ENCODE data around the gene GPN3.
"Not testable (repeated sequence)": the region's sequence is repeated elsewhere in the genome, so short reads cannot be mapped to it uniquely, and the experiment has no call there.

Gene GPN3

DNA sequence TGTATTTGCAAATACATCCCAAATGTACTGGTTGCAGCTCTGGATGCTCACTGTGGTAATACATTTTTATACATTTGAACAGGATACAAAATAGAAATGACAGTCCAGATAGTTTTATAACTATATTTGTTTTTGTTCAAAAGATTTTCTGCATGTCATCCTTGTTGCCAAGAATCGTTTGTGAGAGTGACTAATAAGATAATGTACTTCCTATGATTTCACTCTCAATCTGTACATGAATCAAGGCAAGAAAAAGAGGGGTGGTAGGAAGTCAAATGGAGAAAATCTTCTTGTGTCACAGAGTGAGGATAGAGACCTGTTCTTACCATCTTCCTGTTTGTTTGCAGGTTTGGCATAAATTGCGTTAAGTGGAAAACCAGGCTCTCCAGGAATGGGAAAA, 31.8 kb downstream of the GPN3 start:
- no peak for FAIRE-seq

DNA sequence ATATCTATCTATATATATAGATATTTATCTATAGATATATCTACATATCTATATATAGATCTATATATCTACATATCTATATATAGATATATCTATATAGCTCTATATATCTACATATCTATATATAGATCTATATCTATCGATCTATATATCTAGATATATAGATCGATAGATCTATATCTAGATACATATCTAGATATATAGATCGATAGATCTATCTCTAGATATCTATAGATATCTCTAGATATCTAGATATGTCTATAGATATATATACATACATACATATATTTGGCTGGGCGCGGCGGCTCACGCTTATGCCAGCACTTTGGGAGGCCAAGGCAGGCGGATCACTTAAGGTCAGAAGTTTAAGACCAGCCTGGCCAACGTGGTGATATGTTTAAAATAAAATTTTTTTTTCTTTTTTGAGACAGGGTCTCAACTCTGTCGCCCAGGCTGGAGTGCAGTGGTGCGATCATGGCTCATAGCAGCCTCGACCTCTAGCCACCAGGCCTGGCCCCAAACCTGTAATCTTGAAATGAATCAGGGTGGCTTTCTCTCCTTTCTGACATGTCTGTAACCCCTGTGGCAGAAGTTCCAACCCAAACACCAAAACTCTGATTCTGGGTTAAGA, 36.0 kb downstream of the GPN3 start:
- FAIRE-seq, result no peak

DNA sequence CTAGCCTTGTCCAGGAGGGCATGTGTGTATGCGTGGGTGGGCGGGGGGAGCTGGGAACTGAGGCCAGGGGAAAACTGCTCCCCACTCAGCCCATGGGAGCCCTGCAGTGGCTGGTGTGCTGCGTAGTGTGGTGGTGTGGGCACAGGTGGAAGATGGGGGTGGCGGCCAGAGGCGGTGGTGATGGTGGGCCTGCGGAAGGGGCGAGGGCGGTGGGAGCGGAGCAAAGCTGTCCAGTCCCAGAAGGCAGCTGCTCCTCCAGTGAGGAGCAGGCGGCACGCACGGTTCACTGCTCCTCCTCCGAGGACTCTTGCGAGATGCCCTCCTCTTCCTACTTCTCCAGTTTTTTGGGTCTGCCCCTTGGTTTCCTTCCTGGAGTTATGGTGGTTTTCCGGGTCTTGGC, 38.4 kb downstream of the GPN3 start:
- FAIRE-seq, result not testable (repeated sequence)

DNA sequence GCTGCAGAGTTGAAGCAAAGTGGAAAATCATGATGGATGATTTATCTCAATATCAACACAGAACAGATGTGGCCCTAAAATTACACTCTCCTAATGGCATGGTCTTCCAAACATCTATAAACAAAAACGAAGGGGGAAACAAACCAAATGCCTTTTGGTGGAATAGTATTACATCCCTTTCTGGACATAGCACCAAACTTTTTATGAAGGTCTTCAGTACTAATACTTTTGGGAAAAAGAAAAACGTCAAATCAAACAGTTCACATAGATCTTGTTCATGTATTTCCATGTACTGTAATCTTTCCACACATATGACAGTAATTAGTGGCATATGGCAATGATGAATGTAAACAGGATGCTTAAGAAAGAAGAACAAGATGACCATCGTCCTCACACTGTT, 41.7 kb downstream of the GPN3 start:
- FAIRE-seq, result no peak

DNA sequence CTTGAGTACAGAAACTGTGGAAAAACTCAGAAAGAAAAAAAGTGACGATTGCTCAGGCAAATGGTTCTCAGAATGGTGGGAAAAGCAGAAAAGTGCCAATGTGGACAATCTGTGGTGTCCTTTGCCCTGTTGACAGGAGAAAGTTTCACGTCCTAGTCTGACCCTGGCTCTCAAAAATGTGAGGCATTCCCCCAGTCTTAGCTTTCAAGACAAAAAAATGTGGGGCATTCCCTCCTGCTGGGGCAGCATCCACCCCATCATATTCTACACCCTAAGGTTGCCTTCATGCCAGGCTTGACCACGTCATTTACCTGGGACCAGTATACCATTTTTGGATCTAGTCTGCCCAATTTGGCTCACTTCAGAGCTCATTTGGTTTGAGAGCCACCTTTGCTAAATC, 43.8 kb downstream of the GPN3 start:
- FAIRE-seq, result no peak

DNA sequence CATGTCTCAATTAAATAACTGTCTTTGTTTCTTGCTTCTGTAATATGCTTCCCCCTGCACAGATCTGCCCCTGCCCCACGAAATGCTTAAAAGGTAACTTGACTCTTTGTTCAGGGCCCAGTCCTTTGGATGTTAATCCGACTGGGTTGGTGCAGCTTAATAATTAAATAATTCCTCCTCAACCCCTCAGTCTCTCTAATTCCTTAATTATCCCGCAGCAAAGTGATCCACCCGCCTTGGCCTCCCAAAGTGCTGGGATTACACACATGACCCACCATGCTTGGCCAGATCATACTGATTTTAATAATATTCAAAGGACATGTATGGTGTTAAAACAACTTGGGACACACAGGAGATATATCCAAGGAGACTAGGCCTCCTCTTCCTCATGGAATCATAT, 46.4 kb downstream of the GPN3 start:
- no peak for FAIRE-seq

DNA sequence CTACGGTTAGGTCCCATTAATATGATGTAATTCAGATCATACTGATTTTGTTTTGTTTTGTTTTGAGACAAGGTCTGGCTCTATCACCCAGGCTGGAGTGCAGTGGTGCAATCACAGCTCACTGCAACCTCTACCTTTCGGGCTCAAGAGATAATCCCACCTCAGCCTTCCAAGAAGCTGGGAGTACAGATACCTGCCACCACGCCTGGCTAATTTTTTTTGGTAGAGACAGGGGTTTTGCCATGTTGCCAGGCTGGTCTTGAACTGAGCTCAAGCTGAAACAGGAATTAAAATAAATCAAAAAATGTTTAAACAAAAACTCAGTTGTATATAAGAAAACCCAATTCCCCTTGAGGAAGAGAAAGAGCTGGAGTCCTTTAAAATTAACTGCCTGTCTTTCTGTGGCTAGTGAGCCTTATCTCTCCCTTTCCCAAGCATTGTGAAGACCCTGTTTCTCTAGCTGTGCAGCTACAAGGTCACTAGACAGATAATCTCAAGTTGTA, 46.8 kb downstream of the GPN3 start:
- FAIRE-seq, result no peak

DNA sequence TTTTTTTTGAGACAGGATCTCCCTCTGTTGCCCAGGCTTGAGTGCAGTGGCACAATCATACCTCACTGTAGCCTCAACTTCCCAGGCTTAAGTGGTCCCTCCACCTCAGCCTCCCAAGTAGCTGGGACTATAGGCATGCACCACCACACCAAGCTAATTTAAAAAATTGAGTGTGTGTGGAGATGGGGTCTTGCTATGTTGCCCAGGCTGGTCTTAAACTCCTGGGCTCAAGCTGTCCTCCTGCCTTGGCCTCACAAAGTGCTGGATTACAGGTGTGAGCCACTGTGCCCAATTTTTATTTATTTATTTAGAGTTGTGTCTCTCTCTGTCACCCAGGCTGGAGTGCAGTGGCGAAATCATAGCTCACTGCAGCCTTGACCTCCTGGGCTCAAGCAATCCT, 47.4 kb downstream of the GPN3 start:
- not testable (repeated sequence) for FAIRE-seq

DNA sequence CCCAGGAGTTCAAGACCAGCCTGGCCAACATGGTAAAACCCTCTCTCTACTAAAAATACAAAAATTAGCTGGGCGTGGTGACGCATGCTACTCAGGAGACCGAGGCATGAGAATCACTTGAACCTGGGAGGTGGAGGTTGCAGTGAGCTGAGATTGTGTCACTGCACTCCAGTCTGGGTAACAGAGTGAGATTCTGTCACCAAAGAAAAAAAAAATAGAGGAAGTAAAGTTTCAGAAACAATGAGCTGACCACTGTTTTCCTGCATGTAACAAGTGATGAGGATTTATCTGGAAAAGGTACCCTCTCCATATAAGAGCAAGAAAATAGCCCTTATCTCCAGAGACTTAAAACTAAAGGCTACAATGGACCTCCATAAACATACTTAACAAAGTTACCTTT, 50.9 kb downstream of the GPN3 start:
- not testable (repeated sequence) for FAIRE-seq

DNA sequence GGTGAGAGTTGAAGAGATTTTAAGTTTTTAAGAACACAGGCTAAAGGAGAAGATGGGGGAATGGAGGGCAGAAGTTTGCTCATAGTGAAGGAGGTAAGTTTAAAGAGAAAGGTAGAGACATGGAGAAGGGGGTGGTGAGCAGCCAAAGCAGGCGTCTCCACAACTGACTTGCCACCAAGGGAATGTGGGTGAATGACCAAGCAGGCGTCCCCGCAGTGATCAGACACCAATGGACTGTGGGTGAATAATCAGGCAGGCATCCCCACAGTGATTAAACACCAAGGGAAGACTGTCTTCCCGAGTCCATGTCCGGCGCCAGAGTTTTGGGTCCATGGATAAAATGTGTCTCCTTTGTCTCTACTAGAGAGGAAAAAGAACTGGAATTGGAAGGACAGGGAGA, 58.0 kb downstream of the GPN3 start:
- FAIRE-seq, result not testable (repeated sequence)

DNA sequence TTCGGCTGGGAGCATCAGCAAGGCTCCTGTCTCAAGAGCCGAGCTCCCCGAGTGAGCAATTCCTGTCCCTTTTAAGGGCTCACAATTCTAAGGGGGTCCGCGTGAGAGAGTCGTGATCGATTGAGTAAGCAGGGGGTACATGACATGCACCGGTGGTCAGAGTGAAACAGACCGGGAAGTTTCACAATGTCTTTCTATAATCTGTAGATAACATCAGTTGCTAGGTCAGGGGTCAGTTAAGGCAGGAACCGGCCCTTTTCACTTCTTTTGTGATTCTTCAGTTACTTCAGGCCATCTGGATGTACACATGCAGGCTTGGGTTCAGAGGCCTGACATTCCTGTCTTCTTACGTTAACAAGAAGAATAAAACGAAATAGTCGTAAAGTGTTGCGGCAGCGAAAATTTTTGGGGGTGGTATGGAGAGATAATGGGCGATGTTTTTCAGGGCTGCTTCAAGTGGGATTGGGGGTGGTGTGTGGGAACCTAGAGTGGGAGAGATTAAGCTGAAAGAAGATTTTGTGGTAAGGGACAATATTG, 62.9 kb downstream of the GPN3 start:
- not testable (repeated sequence) for FAIRE-seq

DNA sequence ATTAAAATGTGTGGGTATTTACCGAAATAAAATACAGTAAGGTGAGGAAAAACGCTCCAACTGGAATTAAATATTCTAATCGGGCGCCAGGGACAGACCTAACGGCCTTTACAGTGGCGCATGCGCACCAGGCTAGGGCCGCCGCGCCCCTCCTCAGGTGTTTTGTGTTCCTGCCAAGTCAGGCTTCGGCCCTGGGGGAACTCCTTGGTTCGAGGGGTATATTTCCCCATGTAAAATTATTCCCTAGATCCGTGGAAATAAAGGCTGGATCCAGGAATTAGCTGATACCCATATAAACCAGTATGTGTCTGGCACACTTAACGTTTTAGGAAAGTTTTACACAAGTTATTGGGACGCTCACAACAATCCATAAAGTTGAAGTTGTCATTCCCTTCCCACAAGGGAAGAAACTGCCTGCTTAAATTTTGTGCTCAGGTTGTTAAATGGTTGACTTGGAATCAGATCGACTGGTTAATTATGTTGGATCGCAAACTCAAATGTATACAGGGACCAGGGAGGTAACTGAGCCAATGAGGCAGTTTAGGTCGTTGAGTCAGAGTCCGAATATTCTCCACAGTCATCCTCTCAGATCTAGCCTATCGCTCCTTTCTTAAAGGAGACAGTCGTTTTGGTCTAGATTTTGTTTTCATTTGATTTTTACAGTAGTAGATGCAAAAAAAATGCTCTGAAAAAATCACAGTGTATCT, 63.9 kb downstream of the GPN3 start:
- no peak for FAIRE-seq

DNA sequence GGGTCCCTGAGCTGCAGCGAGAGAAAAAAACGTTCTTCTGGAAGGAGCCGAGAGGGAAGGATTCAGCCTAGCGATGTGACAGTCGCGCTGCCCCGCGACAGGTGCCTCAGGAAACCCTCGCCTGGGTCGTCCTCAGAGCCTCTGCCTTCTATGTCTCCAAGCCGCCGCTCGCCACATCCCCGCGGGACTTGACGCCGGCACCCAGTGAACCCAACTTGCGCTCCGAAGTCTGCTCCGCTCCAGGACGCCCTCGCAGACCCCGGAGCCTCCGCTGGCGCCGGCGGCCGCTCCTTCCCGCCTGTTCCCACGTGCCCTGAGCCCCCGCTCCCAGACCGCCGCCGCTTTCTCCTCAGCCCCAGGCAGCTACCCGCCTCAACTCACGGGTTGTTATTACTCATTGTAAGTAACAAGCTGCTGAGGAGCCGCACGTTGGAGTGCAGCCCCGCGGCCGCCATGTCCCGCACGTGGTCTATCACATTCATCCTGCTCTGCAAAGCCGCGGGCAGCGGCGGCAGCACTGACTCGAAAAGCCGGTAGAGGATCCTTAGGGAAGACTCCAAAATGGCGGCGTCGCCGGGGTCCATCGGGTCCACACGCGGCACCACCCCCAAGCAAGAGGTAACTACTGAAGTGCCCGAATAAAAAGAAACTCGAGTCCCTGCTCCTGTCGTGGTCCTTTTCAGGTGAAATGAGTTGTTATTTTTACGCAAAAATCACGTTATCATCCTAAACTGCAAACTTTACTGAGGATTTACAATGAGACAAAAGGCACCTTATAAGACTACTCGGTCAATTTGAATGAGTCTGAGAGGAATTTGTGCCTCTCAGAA, 64.7 kb downstream of the GPN3 start, which contains the start of gene ANAPC7:
TSS of gene ANAPC7 (minus strand) at position 563 of the 830 bp plus-strand sequence. CDS start at position 482, 81 bp downstream.
- FAIRE-seq, result peak; percentile 51
